Lower lobe of right lung (tissue), 2 donors: ENCODE results near the gene STARD4. TPM values are rescaled to one million over a fixed set of nuclear protein-coding genes. Genes with fewer than 3 reads are reported as not detected.

Experiments
- ATAC-seq, 2 donors: fragments of 200-7000 bp; cut with Tn5 transposase; one replicate each; pipeline ENCODE4 v1.9.1; 2020 to 2022; ENCODE audit warnings: mild to moderate bottlenecking in 2 of 2, moderate library complexity in 2 of 2
- DNase-seq: peaks from one replicate; pipeline ENCODE4 v3.0.0-alpha.2; 2020
- H3K27ac ChIP-seq: fragments of 200-600 bp; one replicate; pipeline ENCODE4 v1.8.0; 2022
- H3K27me3 ChIP-seq: fragments of 200-600 bp; one replicate; pipeline ENCODE4 v1.8.0; 2022; ENCODE audit warnings: low read depth
- H3K36me3 ChIP-seq: fragments of 200-600 bp; one replicate; pipeline ENCODE4 v1.8.0; 2022; ENCODE audit warnings: mild to moderate bottlenecking
- H3K4me1 ChIP-seq: fragments of 200-600 bp; one replicate; pipeline ENCODE4 v1.8.0; 2022
- H3K4me3 ChIP-seq: fragments of 200-600 bp; one replicate; pipeline ENCODE4 v1.8.0; 2022; ENCODE audit warnings: mild to moderate bottlenecking
- H3K9me3 ChIP-seq: fragments of 200-600 bp; one replicate; pipeline ENCODE4 v1.8.0; 2022
- intact Hi-C: fragments of 100-400 bp; cut with DNase I; formaldehyde crosslinking; loops from one replicate; pipeline ENCODE4 v1.11.0; 2022
- total RNA-seq: library from RNA; stranded (reverse); fragmentation: NEBNext Ultra II Directional; extraction: Animal tissue kit (Norgen Biotek cat#: 25700); gene quantifications from one replicate; pipeline ENCODE4 v1.2.1, GENCODE V29; 2021
- TF ChIP-seq, protein P1 (sequence below): fragments of 200-600 bp; IDR thresholded peaks from one replicate; pipeline ENCODE4 v1.8.0; 2022; ENCODE audit warnings: antibody characterized with exemption, mild to moderate bottlenecking
- donor health status: DM: no; HTN: yes; CAD: no; lungs with severe emphysema.

STARD4 gene
- total RNA-seq, 1 donor from 2014 or later, result 40.2 TPM

DNA sequence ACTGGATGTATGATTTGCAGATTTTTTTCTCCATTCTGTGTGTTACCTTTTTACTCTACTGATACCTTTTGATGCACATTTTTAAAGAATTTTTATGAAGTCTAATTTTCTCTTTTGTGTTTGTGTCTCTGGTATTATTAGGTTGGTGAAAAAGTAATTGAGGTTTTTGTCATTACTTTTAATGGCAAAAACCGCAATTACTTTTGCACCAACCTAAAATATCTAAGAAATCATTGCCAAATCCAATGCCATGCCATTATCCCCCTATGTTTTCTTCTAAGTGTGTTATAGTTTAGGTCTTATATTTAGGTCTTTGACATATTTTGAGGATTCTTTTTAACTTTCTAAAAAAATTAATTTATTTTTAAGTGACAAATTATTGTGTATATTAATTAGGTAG is 43.4 kb upstream of the STARD4 start:
- intact Hi-C loops, result loop anchor here (10.0 kb wide), 1 partner anchor 589 kb away; no protein-coding TSS in a partner anchor
- no peaks in the 10 kb centered on the region for H3K36me3 ChIP-seq
- DNase-seq (no peak), ATAC-seq (no peak)
- no peaks in the 10 kb centered on the region for H3K27me3 ChIP-seq
- no peak overlapping the region for H3K27ac ChIP-seq
- no peak overlapping the region for H3K4me3 ChIP-seq
- TF ChIP-seq, protein P1, sequence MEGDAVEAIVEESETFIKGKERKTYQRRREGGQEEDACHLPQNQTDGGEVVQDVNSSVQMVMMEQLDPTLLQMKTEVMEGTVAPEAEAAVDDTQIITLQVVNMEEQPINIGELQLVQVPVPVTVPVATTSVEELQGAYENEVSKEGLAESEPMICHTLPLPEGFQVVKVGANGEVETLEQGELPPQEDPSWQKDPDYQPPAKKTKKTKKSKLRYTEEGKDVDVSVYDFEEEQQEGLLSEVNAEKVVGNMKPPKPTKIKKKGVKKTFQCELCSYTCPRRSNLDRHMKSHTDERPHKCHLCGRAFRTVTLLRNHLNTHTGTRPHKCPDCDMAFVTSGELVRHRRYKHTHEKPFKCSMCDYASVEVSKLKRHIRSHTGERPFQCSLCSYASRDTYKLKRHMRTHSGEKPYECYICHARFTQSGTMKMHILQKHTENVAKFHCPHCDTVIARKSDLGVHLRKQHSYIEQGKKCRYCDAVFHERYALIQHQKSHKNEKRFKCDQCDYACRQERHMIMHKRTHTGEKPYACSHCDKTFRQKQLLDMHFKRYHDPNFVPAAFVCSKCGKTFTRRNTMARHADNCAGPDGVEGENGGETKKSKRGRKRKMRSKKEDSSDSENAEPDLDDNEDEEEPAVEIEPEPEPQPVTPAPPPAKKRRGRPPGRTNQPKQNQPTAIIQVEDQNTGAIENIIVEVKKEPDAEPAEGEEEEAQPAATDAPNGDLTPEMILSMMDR, result no peak
- H3K4me1 ChIP-seq, result peaks cover 3% of the 10 kb centered on the region
- H3K9me3 ChIP-seq, result no peaks in the 10 kb centered on the region

DNA sequence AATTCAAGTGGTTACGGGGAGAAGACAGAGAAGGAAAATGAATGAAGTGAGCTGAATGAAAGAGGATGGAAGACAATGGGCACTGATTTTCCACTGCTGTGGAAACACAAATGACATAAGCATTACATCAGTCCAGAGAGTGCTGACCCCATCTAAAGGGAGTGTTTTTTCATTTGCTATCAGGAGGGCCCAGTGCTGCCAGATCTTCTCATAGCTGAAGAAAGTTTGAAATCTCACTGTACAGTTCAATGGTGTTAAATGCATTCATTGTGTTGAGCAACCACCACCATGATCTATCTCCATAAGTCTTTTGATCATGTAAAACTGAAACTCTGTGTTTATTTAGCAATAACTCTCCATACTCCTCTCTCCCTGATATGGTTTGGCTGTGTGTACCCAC is 41.5 kb upstream of the STARD4 start:
- peaks cover 8% of the 10 kb centered on the region for H3K4me1 ChIP-seq
- TF ChIP-seq, protein P1, result no peak
- H3K27me3 ChIP-seq, result no peaks in the 10 kb centered on the region
- intact Hi-C loops, result loop anchor here (10.0 kb wide), 1 partner anchor 591 kb away; no protein-coding TSS in a partner anchor
- ATAC-seq (no peak), DNase-seq (no peak)
- no peak overlapping the region for H3K27ac ChIP-seq
- H3K36me3 ChIP-seq, result no peaks in the 10 kb centered on the region
- no peaks in the 10 kb centered on the region for H3K9me3 ChIP-seq
- H3K4me3 ChIP-seq, result no peak overlapping the region

DNA sequence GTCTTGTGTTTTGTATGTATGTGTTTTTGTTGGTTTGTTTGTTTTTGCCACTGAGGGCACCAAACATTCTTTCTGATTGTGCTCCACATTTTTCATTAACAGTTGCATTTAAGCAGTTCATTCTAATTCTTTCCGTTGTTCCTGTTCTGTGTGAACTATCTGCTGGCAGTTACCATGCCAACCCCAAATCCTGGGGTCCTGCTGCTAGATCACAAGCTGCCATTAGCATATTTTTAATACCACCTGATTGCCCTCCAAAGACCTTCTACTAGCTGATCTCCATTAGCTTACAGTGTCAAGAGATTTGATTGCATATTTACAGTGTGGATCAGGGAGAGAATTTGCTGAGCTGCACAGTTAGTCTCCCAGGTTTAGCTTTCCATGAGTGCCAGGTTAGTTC is 40.6 kb upstream of the STARD4 start:
- ATAC-seq (no peak), DNase-seq (no peak)
- TF ChIP-seq, protein P1, result no peak
- no peak overlapping the region for H3K27ac ChIP-seq
- intact Hi-C loops, result loop anchor here (10.0 kb wide), 1 partner anchor 592 kb away; no protein-coding TSS in a partner anchor
- H3K27me3 ChIP-seq, result no peaks in the 10 kb centered on the region
- no peak overlapping the region for H3K4me3 ChIP-seq
- H3K9me3 ChIP-seq, result no peaks in the 10 kb centered on the region
- peaks cover 8% of the 10 kb centered on the region for H3K4me1 ChIP-seq
- no peaks in the 10 kb centered on the region for H3K36me3 ChIP-seq

DNA sequence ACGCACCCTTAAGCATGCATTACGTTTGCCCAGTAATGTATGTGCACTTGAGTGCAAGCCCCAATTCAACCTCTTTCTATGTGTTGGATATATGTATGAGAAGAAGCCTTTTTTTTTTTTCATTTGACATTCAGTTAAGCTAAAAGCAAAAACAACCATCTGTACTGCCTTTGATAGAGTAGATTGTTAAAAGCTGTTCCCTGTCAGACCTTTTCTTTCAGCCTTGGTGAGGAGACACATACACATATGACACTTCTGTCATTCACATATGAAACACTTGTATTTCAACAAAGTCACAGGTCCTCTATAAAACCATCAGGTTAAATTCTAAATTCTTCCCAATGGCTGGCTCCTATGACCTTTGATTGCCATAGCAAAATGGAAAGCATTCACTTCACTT is 40.2 kb upstream of the STARD4 start:
- Histone ChIP-seq H3K4me3 (no peak overlapping the region), H3K27ac (no peak overlapping the region), H3K9me3 (no peaks in the 10 kb centered on the region), H3K27me3 (no peaks in the 10 kb centered on the region), H3K36me3 (no peaks in the 10 kb centered on the region), H3K4me1 (peaks cover 8% of the 10 kb centered on the region)
- DNase-seq (no peak), ATAC-seq (no peak)
- TF ChIP-seq, protein P1, result no peak
- intact Hi-C loops, result loop anchor here (10.0 kb wide), 1 partner anchor 592 kb away; no protein-coding TSS in a partner anchor

DNA sequence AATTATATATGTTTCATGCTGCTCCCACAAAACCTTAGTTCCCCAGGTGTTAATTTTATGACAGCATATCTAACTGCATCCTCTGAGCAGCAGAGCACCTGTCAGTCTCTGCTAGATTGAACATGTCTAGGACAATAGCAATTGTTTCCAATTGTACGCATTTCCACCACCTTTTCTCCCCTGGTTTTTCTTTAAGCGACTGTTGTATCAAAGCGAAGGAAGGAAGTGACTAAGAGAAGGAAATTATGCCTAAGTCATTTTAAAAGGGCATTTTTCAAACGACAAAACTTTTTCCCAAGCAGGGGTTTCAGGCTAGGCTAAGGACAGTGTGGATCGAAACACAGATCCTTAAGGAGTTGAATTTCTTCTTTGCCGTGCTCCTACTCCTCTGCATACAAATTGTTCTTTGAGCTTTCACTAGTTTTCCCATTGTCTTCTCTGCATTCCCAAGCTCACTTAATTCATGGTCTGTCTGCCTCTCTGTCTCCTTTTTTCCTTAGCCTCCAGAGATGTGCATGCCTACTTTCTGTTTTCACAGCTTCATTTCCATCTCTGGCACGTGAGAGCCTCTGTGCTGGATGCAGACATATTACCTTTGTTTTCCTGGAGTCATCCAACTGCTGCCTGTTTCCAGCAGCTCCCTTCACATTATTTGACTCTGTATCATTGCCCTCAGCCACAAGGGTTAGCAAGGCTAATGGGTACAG is 39.4 kb upstream of the STARD4 start:
- DNase-seq (no peak), ATAC-seq (no peak)
- TF ChIP-seq, protein P1, result no peak
- H3K27ac ChIP-seq, result peak overlapping the region; percentile 54
- intact Hi-C loops, result loop anchor here (10.0 kb wide), 1 partner anchor 593 kb away; no protein-coding TSS in a partner anchor
- no peak overlapping the region for H3K4me3 ChIP-seq
- peaks cover 8% of the 10 kb centered on the region for H3K4me1 ChIP-seq
- no peaks in the 10 kb centered on the region for H3K9me3 ChIP-seq
- no peaks in the 10 kb centered on the region for H3K36me3 ChIP-seq
- H3K27me3 ChIP-seq, result no peaks in the 10 kb centered on the region
